GM19468 (cell line): ENCODE results near the gene PDE6G.

Experiments used
- ATAC-seq: cut with Tn5 transposase; IDR thresholded peaks from one replicate; pipeline ENCODE4 v1.9.1; 2021; ENCODE audit warnings: mild to moderate bottlenecking, moderate library complexity, moderate number of reproducible peaks; ENCODE audit not compliant: unreplicated experiment; ENCODE audit errors: extremely low read depth

Gene PDE6G

DNA sequence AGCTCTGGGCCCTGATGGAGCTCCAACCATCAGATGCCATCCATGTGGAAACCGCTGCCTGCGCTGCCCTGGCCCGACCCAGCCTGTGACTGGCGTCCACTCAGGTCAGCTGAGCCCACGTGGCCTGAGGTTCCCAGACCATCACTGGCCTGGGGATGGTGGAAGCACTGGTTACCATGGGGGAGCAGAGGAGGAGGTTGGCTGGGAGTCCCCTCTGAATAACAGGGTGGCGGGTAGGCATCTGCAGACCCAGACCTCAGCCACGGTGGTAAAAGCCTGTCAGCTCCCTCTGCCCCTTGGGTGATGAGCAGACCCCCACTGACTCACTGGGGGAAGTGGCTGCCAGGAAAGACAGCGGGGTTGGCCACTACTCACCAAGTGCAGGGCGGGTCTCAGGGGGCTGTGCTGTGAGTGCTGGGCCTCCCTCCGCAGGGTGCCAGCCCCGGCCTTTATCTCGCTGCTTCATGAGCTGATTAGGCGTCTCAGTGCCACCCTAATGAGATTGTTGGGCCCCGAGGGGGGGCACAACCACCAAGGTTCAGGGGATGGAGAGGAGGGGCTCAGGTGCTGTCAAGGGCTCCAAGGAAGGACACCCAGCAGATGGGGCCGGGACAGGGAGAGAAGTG, at the start of gene PDE6G:
Gene PDE6G, minus strand, starts transcription at position 425 of the 626 bp plus-strand sequence. CDS start 3,237 bp downstream, outside the sequence.
- ATAC-seq = no peak

GRCh38 chr17:81705518-81706231, 49.3 kb upstream of the PDE6G start:
- no peak for ATAC-seq

- ATAC-seq = no peak
Measured at GRCh38 chr17:81703747-81704654, 47.7 kb upstream of the PDE6G start.

DNA sequence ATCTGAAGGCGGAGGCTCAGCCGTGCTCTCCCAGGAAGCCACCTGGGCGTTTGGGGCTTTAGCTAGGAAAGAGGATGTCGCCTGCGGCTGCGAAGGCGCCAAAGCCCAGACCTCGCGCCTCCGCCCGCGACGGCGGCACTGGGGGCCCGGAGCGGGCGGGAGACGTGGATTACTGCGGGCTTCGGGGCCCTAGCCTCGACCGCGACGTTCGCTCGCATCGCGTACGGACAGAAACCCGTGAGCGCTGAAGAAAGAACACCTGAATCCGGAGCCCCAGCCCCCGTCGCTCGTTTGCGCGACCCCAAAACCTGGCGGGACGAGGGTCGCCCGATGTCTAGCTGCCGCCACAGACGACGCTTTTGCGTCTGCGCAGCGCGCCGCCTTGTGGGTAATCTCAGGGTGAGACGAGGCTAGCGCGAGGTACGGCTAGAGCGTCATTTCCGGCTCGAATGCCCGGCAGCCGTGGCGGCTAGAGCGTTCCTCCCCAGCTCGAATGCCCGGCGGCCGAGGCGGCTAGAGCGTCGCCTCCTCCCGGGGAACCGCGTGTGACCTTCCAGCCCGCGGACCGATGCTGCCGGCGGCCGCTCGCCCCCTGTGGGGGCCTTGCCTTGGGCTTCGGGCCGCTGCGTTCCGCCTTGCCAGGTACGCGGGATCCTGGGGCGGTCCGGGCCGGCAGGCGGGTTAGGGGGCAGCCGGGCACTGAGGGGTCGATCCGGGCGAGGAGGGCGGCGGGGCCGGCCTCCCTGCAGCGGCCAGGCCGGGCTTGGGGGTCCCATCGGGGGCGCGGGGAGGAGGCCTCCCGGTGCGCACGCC, 46.8 kb upstream of the PDE6G start, which contains the start of gene MRPL12:
Gene MRPL12, plus strand, starts transcription at position 434 of the 813 bp plus-strand sequence. Its CDS starts 135 bp downstream, at position 569.
- ATAC-seq = peak; percentile 66

- no peak for ATAC-seq
Measured at GRCh38 chr17:81701288-81702071, 45.1 kb upstream of the PDE6G start.

- no peak for ATAC-seq
Measured at GRCh38 chr17:81700353-81701287, 44.3 kb upstream of the PDE6G start.

DNA sequence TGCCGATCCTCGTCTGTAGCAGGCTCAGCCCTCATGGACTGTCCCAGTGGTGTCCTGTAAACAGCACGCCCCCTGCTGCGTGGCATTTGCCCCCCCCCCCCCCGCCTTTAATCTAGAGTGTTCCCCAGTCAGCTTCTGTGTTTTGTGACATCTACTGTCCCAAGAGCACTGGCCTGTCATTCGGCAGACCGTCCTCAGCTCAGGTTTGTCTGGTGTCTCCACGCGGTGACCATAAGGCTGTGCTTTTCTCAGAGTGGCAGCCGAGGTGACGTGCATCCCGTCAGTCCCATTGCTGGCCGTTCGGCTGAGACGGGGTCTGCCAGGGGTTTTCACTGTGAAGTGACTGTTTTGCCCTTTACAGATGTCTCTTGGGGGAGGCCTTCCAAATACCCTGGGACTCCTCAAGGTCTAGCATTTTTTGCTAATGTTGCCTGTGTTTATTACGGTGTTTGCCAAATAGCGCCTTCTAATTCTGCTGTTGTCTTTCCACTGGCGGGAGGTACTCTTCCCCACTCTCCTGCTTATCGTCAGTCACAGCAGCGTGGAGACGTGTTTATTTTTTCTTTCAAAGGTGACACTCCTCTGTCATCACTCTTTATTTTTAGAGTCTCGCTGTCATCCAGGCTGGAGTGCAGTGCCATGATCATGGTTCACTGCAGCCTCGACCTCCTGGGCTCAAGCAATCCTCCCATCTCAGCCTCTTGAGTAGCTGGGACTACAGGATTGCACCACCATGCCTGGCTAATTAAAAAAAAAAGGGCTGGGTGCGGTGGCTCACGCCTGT, 41.1 kb upstream of the PDE6G start:
- ATAC-seq = no peak

- ATAC-seq = no peak
Measured at GRCh38 chr17:81696218-81696941, 40.0 kb upstream of the PDE6G start.

DNA sequence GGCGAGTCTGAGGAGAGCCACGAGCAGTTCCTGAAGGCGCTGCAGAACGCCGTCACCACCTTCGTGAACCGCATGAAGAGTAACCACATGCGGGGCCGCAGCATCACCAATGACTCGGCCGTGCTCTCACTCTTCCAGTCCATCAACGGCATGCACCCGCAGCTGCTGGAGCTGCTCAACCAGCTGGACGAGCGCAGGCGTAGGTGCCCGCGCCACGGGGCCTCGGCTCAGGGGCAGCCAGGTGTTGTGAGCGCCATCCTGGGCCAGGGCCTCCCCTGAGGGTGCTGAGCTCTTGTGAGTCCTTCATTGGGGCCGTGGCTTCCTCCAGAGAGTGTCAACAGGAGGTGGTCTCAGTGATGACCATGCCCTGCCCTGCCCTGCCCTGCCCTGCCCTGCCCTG, 39.5 kb upstream of the PDE6G start:
- no peak for ATAC-seq

DNA sequence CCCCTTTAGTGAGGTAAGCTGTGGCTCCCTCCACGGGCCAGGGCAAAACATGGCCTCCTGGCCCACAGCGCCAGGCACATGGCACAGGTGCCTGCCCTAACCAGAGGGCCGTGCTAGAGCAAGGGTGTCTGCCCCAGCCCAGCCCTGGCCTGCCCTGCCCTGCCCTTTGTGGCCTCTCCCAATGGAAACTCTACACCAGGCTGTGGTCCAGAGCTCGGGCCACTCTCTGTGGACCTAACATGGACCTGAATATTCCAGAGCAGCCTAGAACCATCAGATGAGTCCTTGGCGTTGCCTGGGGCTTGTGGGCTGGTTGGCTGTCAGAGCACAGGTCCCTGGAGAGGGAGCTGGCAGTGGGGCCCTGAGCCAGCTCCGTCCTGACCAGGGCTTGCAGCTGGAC, 38.9 kb upstream of the PDE6G start:
- ATAC-seq = no peak

- ATAC-seq = no peak
Measured at GRCh38 chr17:81694810-81695209, 38.5 kb upstream of the PDE6G start.

GRCh38 chr17:81693509-81694210, 37.3 kb upstream of the PDE6G start:
- no peak for ATAC-seq

GRCh38 chr17:81691608-81692007, 35.3 kb upstream of the PDE6G start:
- no peak for ATAC-seq

GRCh38 chr17:81691196-81691595, 34.9 kb upstream of the PDE6G start:
- ATAC-seq = no peak

- ATAC-seq = no peak
Measured at GRCh38 chr17:81690549-81690948, 34.2 kb upstream of the PDE6G start.

DNA sequence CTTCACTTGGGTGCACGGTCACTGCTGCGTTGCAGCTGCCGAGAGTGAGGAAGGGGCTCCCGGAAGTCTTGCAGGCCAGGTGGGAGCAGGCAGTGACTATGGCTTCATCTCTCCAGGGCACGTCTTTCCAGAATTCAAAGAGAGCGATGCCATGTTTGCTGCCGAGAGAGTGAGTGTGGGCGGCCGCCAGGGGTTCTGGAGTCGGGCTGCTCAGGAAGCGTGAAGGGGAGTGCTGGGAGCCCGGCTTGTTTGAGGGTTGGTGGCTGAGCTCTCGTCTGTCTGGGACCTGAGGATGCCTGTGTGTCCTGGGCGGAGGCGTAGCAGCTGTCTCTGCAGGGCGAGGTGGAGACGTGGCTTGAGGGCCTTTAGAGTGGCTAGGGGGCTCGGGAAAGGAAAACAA, 33.7 kb upstream of the PDE6G start:
- no peak for ATAC-seq
